Left ventricle myocardium inferior (tissue), 1 donor: ENCODE measurements around the gene PFKFB1. TPM values are rescaled to one million over a fixed set of nuclear protein-coding genes. Genes with fewer than 3 reads are reported as not detected.

Experiments
- DNase-seq: peaks from one replicate; pipeline ENCODE4 v3.0.0-alpha.2; 2020
- H3K27ac ChIP-seq: fragments of 200-600 bp; replicated peaks from 2 replicates; pipeline ENCODE4 v1.8.0; 2021
- H3K27me3 ChIP-seq: fragments of 200-600 bp; 2 replicates; pipeline ENCODE4 v1.8.0; 2021; ENCODE audit warnings: low read depth
- H3K36me3 ChIP-seq: fragments of 200-600 bp; 2 replicates; pipeline ENCODE4 v1.8.0; 2021
- H3K4me1 ChIP-seq: fragments of 200-600 bp; 2 replicates; pipeline ENCODE4 v1.8.0; 2021
- H3K4me3 ChIP-seq: fragments of 200-600 bp; 2 replicates; pipeline ENCODE4 v1.8.0; 2021; ENCODE audit warnings: mild to moderate bottlenecking, moderate library complexity
- H3K9me3 ChIP-seq: fragments of 200-600 bp; replicated peaks from 2 replicates; pipeline ENCODE4 v1.8.0; 2021
- intact Hi-C: fragments of 100-400 bp; cut with micrococcal nuclease; formaldehyde crosslinking; loops from one replicate; pipeline ENCODE4 v1.11.0; 2022
- total RNA-seq: library from RNA; stranded (reverse); fragmentation: NEBNext Ultra II Directional; extraction: Animal tissue kit (Norgen Biotek cat#: 25700); gene quantifications from one replicate; pipeline ENCODE4 v1.2.1, GENCODE V29; 2021
- TF ChIP-seq, protein P1 (sequence below): fragments of 200-600 bp; IDR thresholded peaks from 2 replicates; pipeline ENCODE4 v1.8.0; 2021; ENCODE audit warnings: antibody characterized with exemption, mild to moderate bottlenecking, borderline replicate concordance
- donor health status: DM: no; HTN: yes; CAD: no; lungs with severe emphysema.

Gene PFKFB1
- total RNA-seq, 1 donor from 2014 or later = 0.19 TPM

DNA sequence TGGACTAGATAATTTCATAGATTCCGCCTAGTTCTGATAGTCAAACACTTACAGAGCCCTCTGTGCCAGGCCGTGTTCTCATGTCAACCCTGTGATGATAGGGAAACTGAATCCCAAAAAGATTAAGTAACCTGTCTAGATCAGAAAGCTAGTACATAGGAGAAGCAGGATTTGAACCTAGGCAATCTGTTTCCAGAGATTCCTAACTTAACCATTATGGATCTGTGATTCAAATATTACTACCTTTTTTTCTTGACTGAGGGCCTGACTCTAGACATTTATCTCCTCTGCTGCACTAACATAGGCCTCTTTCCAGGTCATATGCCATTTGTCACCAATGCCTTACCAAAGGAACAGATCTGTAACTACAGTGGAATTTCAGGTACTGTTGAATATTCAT lies 35.3 kb upstream of the PFKFB1 start:
- H3K27me3 ChIP-seq = no peaks in the 10 kb centered on the region
- H3K36me3 ChIP-seq = no peaks in the 10 kb centered on the region
- no peaks in the 10 kb centered on the region for H3K9me3 ChIP-seq
- H3K4me3 ChIP-seq = no peak overlapping the region
- H3K4me1 ChIP-seq = no peaks in the 10 kb centered on the region
- TF ChIP-seq, protein P1, sequence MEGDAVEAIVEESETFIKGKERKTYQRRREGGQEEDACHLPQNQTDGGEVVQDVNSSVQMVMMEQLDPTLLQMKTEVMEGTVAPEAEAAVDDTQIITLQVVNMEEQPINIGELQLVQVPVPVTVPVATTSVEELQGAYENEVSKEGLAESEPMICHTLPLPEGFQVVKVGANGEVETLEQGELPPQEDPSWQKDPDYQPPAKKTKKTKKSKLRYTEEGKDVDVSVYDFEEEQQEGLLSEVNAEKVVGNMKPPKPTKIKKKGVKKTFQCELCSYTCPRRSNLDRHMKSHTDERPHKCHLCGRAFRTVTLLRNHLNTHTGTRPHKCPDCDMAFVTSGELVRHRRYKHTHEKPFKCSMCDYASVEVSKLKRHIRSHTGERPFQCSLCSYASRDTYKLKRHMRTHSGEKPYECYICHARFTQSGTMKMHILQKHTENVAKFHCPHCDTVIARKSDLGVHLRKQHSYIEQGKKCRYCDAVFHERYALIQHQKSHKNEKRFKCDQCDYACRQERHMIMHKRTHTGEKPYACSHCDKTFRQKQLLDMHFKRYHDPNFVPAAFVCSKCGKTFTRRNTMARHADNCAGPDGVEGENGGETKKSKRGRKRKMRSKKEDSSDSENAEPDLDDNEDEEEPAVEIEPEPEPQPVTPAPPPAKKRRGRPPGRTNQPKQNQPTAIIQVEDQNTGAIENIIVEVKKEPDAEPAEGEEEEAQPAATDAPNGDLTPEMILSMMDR = no peak
- no peak for DNase-seq
- intact Hi-C loops = no loop called here
- no peak overlapping the region for H3K27ac ChIP-seq

DNA sequence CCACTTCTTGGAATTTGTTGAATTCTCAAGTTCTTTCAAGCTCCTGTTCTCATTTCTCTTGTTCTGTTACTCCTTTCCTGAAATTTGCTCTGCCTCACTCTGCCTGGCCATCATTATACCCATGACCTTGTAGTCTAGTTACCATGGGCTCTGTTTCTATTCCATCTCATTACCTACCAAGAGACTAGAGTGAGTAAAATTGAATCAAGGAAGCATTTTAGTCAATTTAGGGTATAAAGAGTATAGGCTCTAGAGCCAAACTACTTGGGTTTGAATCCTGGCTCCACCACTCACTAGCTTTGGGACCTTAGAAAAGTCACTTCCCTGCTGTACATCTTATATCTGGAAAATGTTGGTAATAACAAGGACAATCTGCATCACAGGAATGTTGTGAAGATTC lies 34.6 kb upstream of the PFKFB1 start:
- TF ChIP-seq, protein P1 = no peak
- DNase-seq = no peak
- no peaks in the 10 kb centered on the region for H3K27me3 ChIP-seq

DNA sequence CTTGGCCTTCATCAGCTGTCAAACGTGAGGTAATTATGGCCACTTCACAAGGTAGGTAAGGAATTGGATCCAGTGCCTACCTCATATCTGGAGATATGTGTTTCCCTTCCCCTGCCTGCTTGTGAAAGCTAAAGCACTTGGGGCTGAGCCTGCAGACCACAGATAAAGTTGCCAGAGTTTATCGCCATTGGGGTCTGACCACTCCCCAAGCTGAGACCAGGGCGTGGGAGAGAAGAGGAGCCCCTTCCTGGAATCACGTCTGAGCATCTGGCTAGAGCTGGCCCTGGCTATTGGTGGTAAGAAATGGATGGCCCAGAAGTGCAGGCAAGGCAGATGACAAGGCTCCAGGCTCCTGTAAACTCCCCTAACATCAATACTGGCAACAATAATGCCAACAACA lies 34.1 kb upstream of the PFKFB1 start:
- H3K4me3 ChIP-seq = no peak overlapping the region
- TF ChIP-seq, protein P1 = no peak

More for the DNA sequence above, 34.6 kb upstream of the PFKFB1 start:
- no peak overlapping the region for H3K27ac ChIP-seq
- no peaks in the 10 kb centered on the region for H3K36me3 ChIP-seq
- H3K9me3 ChIP-seq = no peaks in the 10 kb centered on the region
- intact Hi-C loops = no loop called here
- H3K4me1 ChIP-seq = no peaks in the 10 kb centered on the region
- H3K4me3 ChIP-seq = no peak overlapping the region

DNA sequence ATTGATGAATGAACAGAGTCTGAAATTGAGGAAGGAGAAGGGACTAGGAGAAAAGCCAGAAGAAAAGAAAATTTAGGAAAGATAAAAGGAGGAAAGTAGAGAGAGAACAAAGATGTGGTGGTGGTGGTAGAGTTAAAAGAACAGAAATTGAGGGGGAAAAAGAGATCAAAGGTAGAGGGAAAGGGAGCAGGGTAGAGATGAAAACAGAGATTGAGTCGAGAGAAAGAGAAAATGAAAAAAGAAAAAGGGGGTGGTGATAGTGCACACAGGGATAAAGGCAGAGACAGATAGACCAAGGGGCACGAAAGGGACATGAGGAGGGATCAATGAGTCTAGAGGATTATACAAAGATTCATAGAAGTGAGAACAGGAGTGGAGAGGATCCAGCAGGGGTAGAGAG lies 32.9 kb upstream of the PFKFB1 start:
- no peaks in the 10 kb centered on the region for H3K27me3 ChIP-seq
- no peak for DNase-seq
- H3K27ac ChIP-seq = no peak overlapping the region
- TF ChIP-seq, protein P1 = no peak
- intact Hi-C loops = no loop called here
- no peaks in the 10 kb centered on the region for H3K36me3 ChIP-seq
- no peak overlapping the region for H3K4me3 ChIP-seq
- no peaks in the 10 kb centered on the region for H3K9me3 ChIP-seq
- no peaks in the 10 kb centered on the region for H3K4me1 ChIP-seq

More for the DNA sequence above, 34.1 kb upstream of the PFKFB1 start:
- Histone ChIP-seq H3K9me3 (no peaks in the 10 kb centered on the region), H3K4me1 (no peaks in the 10 kb centered on the region), H3K27me3 (no peaks in the 10 kb centered on the region), H3K27ac (no peak overlapping the region), H3K36me3 (no peaks in the 10 kb centered on the region)
- no peak for DNase-seq
- intact Hi-C loops = no loop called here

DNA sequence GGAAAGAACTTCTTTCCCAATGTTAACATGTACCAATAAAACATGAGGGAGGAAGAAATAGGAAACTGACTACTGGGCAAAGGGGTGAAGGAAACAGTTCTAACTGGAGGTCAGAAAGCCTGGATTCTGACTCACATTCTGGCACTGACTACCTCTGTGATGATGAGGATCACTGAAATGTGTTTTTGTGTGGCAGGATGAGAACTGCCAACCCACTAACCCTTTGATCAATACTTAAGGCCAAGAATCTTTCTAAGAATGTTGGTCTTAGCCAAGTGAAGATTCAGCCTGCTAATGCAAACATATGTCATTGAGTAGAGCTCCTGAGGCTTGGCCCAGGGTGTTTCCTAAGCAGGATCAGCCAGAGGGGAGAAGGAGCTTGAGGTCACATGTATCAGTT lies 32.2 kb upstream of the PFKFB1 start:
- H3K27me3 ChIP-seq = no peaks in the 10 kb centered on the region
- no peak overlapping the region for H3K27ac ChIP-seq
- H3K4me3 ChIP-seq = no peak overlapping the region
- intact Hi-C loops = no loop called here
- no peaks in the 10 kb centered on the region for H3K36me3 ChIP-seq
- TF ChIP-seq, protein P1 = no peak
- H3K4me1 ChIP-seq = no peaks in the 10 kb centered on the region
- no peaks in the 10 kb centered on the region for H3K9me3 ChIP-seq
- no peak for DNase-seq

DNA sequence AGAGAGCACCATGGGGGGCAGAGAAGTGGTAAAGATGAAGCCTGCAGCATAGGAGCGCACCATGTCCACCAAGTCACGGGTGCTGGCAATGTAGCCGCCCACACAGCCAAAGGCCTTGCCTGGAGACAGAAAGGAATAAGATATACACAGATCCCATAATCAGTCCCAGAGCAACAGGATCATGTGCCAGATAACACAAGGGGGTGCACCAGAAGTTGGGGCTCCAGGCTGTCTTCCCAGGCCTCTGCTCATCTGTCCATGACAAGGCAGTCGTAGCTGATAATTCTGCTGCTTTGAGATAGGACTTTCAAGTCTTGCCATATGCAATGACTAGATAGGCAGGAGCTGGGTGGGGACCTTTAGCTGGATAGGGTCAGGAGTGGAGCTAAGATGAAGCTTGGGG lies 20.9 kb upstream of the PFKFB1 start:
- intact Hi-C loops = no loop called here
- H3K4me1 ChIP-seq = no peaks in the 10 kb centered on the region
- TF ChIP-seq, protein P1 = no peak
- H3K27ac ChIP-seq = no peak overlapping the region
- no peak overlapping the region for H3K4me3 ChIP-seq
- no peak for DNase-seq
- no peaks in the 10 kb centered on the region for H3K27me3 ChIP-seq
- H3K9me3 ChIP-seq = no peaks in the 10 kb centered on the region
- H3K36me3 ChIP-seq = no peaks in the 10 kb centered on the region
